ENCODE results near the gene NMUR1.

DNA sequence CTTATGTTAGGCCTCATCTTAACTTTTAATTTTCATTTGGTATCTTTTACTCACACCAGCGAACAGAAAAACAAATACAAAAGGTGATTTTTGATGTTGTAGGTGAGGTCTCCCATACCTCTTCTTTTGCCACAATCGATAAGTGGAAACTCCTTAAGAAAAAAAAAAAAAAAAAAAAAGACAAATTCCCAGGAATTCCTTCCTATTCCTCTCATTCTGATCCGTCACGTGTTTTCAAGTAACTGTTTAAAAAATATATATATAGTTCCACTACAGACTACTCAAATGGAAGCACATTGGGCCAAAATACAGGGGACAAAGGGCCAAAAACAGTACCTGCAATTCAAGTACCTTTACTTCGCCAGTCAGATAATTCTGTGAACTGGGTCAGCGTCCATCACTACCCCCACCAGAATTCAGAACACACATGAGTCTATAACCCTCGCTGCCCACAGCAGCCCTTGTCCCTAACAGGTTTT, 16.5 kb downstream of the NMUR1 start:
- TF ChIP-seq ZNF670 (tag by site-specific recombination; IDR thresholded peaks at IDR 0.05; ENCODE audit: low read depth) (no peak), ZNF133 (tag by site-specific recombination; IDR thresholded peaks at IDR 0.05) (no peak), OSR2 (tag by site-specific recombination; IDR thresholded peaks at IDR 0.05) (no peak), KLF9 (tag by site-specific recombination; IDR thresholded peaks at IDR 0.05; ENCODE audit: low read depth) (no peak), ZNF76 (tag by site-specific recombination; IDR thresholded peaks at IDR 0.05; ENCODE audit: borderline replicate concordance, low read depth) (no peak), ZNF423 (tag by site-specific recombination; IDR thresholded peaks at IDR 0.05) (no peak), ZNF600 (tag by site-specific recombination; IDR thresholded peaks at IDR 0.05) (no peak)
- TF ChIP-seq, protein P1, sequence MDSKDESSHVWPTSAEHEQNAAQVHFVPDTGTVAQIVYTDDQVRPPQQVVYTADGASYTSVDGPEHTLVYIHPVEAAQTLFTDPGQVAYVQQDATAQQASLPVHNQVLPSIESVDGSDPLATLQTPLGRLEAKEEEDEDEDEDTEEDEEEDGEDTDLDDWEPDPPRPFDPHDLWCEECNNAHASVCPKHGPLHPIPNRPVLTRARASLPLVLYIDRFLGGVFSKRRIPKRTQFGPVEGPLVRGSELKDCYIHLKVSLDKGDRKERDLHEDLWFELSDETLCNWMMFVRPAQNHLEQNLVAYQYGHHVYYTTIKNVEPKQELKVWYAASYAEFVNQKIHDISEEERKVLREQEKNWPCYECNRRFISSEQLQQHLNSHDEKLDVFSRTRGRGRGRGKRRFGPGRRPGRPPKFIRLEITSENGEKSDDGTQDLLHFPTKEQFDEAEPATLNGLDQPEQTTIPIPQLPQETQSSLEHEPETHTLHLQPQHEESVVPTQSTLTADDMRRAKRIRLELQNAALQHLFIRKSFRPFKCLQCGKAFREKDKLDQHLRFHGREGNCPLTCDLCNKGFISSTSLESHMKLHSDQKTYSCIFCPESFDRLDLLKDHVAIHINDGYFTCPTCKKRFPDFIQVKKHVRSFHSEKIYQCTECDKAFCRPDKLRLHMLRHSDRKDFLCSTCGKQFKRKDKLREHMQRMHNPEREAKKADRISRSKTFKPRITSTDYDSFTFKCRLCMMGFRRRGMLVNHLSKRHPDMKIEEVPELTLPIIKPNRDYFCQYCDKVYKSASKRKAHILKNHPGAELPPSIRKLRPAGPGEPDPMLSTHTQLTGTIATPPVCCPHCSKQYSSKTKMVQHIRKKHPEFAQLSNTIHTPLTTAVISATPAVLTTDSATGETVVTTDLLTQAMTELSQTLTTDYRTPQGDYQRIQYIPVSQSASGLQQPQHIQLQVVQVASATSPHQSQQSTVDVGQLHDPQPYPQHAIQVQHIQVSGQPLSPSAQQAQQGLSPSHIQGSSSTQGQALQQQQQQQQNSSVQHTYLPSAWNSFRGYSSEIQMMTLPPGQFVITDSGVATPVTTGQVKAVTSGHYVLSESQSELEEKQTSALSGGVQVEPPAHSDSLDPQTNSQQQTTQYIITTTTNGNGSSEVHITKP (tag by site-specific recombination; IDR thresholded peaks at IDR 0.05) = no peak
- TF ChIP-seq, protein P2, sequence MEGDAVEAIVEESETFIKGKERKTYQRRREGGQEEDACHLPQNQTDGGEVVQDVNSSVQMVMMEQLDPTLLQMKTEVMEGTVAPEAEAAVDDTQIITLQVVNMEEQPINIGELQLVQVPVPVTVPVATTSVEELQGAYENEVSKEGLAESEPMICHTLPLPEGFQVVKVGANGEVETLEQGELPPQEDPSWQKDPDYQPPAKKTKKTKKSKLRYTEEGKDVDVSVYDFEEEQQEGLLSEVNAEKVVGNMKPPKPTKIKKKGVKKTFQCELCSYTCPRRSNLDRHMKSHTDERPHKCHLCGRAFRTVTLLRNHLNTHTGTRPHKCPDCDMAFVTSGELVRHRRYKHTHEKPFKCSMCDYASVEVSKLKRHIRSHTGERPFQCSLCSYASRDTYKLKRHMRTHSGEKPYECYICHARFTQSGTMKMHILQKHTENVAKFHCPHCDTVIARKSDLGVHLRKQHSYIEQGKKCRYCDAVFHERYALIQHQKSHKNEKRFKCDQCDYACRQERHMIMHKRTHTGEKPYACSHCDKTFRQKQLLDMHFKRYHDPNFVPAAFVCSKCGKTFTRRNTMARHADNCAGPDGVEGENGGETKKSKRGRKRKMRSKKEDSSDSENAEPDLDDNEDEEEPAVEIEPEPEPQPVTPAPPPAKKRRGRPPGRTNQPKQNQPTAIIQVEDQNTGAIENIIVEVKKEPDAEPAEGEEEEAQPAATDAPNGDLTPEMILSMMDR (tag by site-specific recombination; IDR thresholded peaks at IDR 0.05) = no peak
- TF ChIP-seq, protein P3, sequence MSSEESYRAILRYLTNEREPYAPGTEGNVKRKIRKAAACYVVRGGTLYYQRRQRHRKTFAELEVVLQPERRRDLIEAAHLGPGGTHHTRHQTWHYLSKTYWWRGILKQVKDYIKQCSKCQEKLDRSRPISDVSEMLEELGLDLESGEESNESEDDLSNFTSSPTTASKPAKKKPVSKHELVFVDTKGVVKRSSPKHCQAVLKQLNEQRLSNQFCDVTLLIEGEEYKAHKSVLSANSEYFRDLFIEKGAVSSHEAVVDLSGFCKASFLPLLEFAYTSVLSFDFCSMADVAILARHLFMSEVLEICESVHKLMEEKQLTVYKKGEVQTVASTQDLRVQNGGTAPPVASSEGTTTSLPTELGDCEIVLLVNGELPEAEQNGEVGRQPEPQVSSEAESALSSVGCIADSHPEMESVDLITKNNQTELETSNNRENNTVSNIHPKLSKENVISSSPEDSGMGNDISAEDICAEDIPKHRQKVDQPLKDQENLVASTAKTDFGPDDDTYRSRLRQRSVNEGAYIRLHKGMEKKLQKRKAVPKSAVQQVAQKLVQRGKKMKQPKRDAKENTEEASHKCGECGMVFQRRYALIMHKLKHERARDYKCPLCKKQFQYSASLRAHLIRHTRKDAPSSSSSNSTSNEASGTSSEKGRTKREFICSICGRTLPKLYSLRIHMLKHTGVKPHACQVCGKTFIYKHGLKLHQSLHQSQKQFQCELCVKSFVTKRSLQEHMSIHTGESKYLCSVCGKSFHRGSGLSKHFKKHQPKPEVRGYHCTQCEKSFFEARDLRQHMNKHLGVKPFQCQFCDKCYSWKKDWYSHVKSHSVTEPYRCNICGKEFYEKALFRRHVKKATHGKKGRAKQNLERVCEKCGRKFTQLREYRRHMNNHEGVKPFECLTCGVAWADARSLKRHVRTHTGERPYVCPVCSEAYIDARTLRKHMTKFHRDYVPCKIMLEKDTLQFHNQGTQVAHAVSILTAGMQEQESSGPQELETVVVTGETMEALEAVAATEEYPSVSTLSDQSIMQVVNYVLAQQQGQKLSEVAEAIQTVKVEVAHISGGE (tag by site-specific recombination; conservative IDR thresholded peaks at IDR 0.05; ENCODE audit: low read depth) = no peak
